NCI-H128 (cell line): ENCODE data around the gene HMMR.
A peak's percentile ranks its signal among the peaks of the same experiment; 100 is the strongest.

Experiments used
- DNase-seq: peaks from one replicate; lab custom pipeline; 2025; ENCODE audit not compliant: unreplicated experiment; lab: John Stamatoyannopoulos, UW

The HMMR gene

GRCh38 chr5:163458778-163459385 lies 1.6 kb upstream of the HMMR start:
- no peak for DNase-seq

- no peak for DNase-seq
These were observed 992 bp upstream of the HMMR start for GRCh38 chr5:163459462-163459818.

- peak; percentile 94 for DNase-seq
These were observed 442 bp upstream of the HMMR start, which contains the start of gene NUDCD2 for GRCh38 chr5:163459819-163460561. Gene NUDCD2 (minus strand): TSS chr5:163460102. CDS start chr5:163460050, 52 bp downstream.

- no peak for DNase-seq
These were observed 2.6 kb downstream of the HMMR start for GRCh38 chr5:163463063-163463435.

- no peak for DNase-seq
These were observed 7.2 kb downstream of the HMMR start for GRCh38 chr5:163467682-163468081.

- no peak for DNase-seq
These were observed 13.3 kb downstream of the HMMR start for GRCh38 chr5:163473635-163474243.

GRCh38 chr5:163475411-163475810 lies 15.0 kb downstream of the HMMR start:
- DNase-seq, result no peak

- DNase-seq, result no peak
These were observed 17.9 kb downstream of the HMMR start for GRCh38 chr5:163478126-163478981.

GRCh38 chr5:163478982-163479271 lies 18.5 kb downstream of the HMMR start:
- no peak for DNase-seq

- DNase-seq, result no peak
These were observed 28.8 kb downstream of the HMMR start for GRCh38 chr5:163489055-163489744.

- DNase-seq, result no peak
These were observed 29.3 kb downstream of the HMMR start for GRCh38 chr5:163489745-163490075.

- no peak for DNase-seq
These were observed 35.9 kb downstream of the HMMR start for GRCh38 chr5:163496286-163496685.

- DNase-seq, result no peak
These were observed 36.9 kb downstream of the HMMR start for GRCh38 chr5:163497315-163497714.

- no peak for DNase-seq
These were observed 38.5 kb downstream of the HMMR start for GRCh38 chr5:163498886-163499285.

- DNase-seq, result no peak
These were observed 42.1 kb downstream of the HMMR start for GRCh38 chr5:163502521-163502920.

- DNase-seq, result no peak
These were observed 43.0 kb downstream of the HMMR start for GRCh38 chr5:163503106-163504078.

GRCh38 chr5:163504079-163504931 lies 43.9 kb downstream of the HMMR start:
- no peak for DNase-seq

GRCh38 chr5:163505049-163505367 lies 44.6 kb downstream of the HMMR start:
- DNase-seq, result no peak

- DNase-seq, result peak; percentile 78
These were observed 45.1 kb downstream of the HMMR start, which contains the start of gene MAT2B for GRCh38 chr5:163505368-163506094. Gene MAT2B (plus strand): TSS chr5:163505619. CDS start chr5:163505687, 68 bp downstream.
